Glomerular visceral epithelial cell (primary cell): ENCODE measurements around the gene EGFLAM.
A peak's percentile ranks its signal among the peaks of the same experiment; 100 is the strongest.

ENCODE experiments used
- DNase-seq: peaks from one replicate; pipeline ENCODE4 v3.0.0-alpha.2; 2016; ENCODE audit errors: extremely low spot score

The EGFLAM gene

DNA sequence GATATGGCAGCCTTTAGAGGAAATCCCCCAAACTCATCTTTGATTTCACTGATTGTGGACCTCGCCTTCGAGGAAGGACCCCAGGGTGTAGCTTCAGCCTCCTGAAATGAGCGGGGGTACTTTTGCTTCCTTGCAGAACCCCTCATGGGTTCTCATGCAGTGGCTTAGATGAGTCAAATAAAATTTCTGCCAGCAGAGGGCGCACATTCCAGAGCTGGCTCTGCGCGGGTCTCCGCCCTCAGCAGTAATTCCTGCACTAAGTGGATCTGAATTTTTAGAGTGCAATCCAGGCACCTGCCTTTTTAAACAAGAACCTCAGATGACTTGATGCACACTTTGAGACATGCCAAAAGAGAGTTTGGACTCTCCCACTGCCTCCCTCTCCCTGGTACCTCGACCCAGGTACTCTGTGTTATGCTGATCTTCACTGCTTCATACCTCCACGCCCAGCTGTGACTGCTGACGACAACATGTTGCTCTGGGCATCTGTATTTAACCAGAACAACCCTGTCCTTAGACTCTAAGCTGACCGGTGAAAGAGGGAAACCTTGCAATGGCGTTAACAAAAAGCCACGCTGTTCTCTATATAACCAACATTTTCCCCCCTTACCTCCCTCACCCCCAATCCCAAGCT is 7.3 kb downstream of the EGFLAM start:
- peak; percentile 68 for DNase-seq

GRCh38 chr5:38267372-38267771 is 9.0 kb downstream of the EGFLAM start:
- DNase-seq: no peak

GRCh38 chr5:38273626-38274025 is 15.3 kb downstream of the EGFLAM start:
- DNase-seq: no peak

GRCh38 chr5:38274370-38274769 is 16.0 kb downstream of the EGFLAM start:
- DNase-seq: no peak

GRCh38 chr5:38284384-38284783 is 26.0 kb downstream of the EGFLAM start:
- no peak for DNase-seq

DNA sequence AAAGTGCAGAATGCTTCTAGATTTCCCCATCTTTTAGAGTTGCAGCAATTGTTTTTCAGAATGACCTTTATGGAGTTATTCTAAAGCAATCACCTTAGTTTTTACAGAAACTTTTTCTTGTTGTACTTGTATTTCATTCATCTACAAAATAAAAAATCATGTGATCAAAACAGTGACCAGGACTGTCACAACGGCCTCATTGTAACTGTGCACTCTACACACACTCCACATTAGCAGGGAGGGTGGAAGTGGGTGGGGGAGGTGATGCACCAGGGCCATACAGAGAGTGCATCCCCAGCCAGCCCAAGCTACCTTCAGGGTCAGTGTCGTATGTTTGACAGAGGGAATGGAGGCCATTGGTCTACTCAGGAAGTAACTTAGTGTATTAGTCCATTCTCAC is 26.9 kb downstream of the EGFLAM start:
- DNase-seq: no peak

DNA sequence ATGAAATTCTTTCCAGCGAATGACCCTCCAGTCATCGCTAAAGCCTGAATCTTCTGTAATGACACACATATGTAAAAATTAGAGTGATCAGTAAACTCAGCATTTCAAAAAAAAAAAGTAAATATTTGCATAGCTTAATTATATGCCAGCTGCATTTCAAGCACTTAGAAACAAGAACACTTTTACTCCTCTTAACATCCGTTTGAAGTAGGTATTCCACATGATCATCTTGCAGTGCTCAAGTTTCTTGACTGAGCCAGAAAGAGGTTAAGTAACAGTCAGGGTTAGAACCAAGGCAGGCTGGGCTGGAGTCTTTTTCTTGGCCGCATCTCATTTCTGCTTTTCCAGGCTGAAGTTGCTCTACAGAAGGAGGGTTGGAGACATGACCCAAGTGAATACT is 27.6 kb downstream of the EGFLAM start:
- no peak for DNase-seq

DNA sequence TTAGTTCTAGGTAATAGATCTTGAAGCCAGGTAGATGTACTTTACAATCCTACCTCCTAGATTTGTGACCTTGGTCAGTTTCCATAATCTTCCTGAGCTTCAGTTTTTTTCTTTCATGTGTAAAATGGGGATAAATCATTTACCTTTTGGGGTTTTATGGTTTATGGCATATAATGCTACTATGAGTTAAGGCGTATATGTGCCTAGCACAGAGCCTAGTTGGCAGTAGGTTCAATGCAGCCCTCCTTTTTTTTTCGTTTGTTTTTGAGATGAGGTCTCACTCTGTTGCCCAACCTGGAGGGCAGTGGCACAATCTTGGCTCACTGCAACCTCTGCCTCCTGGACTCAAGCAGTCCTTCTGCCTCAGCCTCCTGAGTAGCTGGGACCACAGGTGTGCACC is 28.8 kb downstream of the EGFLAM start:
- no peak for DNase-seq

- DNase-seq: no peak
Measured at GRCh38 chr5:38289457-38289856, 31.1 kb downstream of the EGFLAM start.

DNA sequence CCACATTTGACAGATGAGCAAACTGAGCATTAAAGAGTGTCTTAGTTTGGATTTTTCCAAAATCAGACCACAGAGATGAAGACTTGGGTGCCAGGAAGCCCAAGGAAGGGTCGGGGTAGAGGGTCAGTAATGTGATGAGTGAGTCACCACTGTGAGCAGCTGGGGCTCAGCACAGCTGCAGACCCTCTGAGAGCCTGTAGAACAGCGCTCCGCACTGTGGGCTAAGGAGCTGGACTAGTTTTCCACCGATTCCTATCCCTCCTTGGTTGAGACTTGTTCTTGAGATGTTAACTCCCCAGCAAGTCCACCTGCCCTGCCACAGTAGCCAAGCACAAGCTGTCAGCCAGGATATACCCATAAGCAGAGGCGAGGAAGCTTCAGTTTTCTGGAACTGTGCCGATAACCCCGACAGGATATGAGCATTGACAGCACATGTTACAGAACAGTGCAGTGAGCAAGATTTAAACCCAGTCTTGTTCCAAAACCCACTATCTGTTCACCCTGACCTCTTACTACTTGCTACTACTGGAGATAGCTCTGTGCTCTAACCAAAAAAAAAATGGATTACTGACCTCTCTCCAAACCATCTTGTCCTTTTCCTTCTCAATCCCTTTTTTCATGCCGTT is 31.8 kb downstream of the EGFLAM start:
- no peak for DNase-seq

- DNase-seq: no peak
Measured at GRCh38 chr5:38291355-38291754, 33.0 kb downstream of the EGFLAM start.

DNA sequence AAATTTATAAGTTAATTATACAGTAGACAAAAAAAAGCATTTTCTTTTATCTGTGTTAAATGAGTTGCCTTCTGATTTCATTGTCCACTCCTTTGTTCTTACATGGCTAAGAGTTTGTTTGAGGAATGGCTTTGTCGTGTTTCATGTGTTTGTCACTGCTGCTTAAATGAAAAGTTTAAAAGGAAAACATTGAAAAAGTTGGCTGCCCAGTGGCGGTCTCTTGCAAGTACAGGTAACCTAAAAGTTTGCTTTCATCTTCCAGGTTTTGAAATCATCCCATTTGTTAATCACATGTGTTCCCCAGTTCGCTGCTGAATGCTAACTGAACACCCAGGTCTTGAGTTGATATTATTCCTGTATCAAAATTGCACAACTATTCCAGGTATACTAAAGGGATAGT is 33.9 kb downstream of the EGFLAM start:
- DNase-seq: no peak

DNA sequence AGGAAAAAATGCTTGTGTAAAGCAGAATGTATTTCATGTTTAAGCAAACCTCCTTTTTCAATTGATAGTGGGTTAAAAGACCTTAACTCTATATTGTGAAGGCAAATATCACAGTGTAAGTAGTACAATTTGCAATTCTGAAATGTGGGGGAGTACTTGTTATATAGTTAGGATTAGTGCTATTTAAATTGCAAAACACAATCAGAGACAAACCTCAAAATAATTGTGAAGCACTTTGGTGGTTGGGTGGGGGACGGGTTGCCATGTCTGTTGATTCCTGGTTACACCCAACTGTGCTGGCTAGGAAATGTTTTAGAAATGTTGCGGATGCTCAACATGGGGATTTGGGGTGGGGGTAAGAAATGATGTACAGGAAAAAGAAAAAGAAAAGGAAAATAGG is 37.4 kb downstream of the EGFLAM start:
- no peak for DNase-seq

GRCh38 chr5:38297830-38298608 is 39.7 kb downstream of the EGFLAM start:
- DNase-seq: no peak

- DNase-seq: no peak
Measured at GRCh38 chr5:38299585-38299984, 41.2 kb downstream of the EGFLAM start.

- DNase-seq: no peak
Measured at GRCh38 chr5:38305148-38305547, 46.8 kb downstream of the EGFLAM start.

GRCh38 chr5:38307845-38308244 is 49.5 kb downstream of the EGFLAM start:
- DNase-seq: no peak

DNA sequence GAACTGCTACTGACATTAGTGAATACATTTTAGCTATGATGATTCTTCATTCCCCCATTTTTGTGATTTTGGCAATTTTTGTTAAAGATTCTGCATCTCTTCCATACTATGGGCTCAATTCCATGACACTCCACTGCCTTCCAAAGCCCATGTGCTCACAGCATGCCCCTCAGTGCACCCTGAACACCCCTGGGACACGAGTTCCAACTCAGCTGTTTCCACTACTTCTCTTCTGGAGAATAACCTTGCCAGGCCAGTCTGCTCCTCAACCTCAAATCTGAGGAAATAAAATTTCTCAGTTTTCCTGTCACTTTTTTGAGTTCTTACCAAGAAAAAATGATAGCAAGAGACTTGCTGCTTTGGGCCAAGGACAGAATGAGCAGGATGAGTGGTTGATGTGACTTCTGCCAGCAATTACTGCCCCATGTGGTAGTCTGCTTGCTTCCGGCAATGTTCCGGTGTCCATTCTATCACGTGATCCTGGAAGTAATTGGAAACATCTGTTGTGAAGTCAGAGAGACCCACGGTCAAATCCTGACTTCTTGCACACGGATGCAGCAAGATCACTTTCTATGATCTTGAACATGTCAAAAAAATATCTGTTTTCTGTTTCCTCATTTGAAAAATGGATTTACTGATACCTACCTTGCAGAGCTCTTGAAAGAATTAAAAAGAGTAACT is 58.3 kb downstream of the EGFLAM start:
- DNase-seq: no peak

GRCh38 chr5:38317868-38318267 is 59.5 kb downstream of the EGFLAM start:
- DNase-seq: no peak

- no peak for DNase-seq
Measured at GRCh38 chr5:38319491-38319890, 61.1 kb downstream of the EGFLAM start.

GRCh38 chr5:38321978-38322377 is 63.6 kb downstream of the EGFLAM start:
- DNase-seq: no peak

- peak; percentile 64 for DNase-seq
Measured at GRCh38 chr5:38323645-38324295, 65.4 kb downstream of the EGFLAM start.
